GM21367 (cell line): ENCODE data around the gene GSTT2.
A peak's percentile ranks its signal among the peaks of the same experiment; 100 is the strongest.
"Not testable (repeated sequence)": the region's sequence is repeated elsewhere in the genome, so short reads cannot be mapped to it uniquely, and the experiment has no call there.

ENCODE experiments used
- ATAC-seq: cut with Tn5 transposase; IDR thresholded peaks from one replicate; pipeline ENCODE4 v1.9.1; 2021; ENCODE audit not compliant: unreplicated experiment

GSTT2 gene

DNA sequence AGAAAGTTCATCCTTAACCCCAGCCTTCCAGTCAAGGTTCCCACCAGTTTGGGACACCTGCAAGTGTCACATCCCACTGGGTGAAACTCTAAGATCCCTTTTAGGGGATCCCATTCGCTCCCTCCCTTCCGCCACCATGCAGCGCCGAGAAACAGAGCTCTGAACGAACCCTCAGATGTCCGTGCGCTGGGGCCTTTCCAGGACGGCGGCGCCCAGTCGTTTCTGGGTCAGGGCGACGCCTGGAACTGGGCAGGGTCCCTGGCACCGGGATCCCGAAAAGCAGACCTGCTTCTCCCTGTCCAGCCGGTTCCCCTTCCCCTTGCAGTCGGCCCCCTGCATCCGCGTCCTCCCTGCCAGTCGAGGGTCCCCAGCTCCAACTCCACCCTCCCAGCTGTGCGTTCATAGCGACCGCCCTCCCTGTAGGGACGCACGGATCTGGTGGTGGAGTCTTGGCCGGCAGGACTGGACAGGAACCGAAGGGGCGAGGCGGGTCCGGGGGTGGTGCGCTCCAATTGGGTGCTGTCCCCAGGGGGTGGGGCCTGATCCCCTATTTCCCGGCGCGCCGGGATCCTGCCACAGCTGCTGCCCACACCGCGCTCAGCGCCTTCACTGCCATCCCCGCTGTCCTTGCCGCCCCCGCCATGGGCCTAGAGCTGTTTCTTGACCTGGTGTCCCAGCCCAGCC is at the start of gene GSTT2:
GSTT2 (plus strand) TSS at position 578 of the 684 bp plus-strand sequence.
- ATAC-seq = not testable (repeated sequence)

DNA sequence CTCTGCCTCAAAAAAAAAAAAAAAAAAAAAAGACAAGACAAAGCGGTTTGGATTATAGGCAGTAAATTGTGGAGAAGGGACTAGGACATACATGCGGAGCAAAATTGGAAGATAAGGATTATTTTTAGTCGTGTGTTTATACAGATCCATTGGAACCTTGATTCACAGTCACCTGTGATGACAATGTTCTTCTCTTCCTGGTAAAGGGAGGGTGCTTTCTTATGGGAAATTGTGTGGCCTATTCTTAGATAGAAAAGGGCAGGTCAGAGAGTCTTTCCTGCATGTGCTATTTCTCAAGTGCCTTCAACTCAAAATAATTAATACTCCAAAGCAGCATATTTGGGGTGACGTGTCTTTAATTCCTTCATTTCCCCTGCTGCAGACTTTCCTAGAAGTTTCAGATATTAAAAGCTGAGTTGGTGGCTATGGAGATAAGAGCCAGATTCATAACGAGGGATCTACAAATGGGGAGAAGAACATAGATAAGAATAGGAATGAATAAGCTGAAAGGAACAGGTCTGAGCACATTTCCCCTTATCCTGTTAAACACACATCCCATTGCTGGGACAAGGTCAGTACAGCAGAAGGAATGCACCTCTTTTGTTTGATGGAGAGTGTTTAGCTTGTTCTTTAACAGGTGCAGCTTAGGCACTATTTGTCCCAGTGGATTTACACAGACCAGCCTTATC is 41.5 kb upstream of the GSTT2 start:
- no peak for ATAC-seq

DNA sequence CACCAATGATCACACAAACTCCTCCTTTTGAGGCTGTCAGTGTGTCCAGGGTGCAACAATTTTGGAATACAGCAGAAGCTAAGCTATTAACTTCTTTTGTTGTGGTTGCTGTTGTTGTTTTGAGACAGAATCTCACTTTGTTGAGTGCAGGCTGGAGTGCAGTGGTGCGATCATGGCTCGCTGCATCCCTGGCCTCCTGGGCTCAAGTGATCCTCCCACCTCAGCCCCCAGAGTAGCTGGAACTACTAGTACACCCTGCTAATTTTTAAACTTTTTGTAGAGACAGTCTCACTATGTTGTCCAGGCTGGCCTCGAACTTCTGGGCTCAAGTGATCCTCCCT is 40.9 kb upstream of the GSTT2 start:
- no peak for ATAC-seq

DNA sequence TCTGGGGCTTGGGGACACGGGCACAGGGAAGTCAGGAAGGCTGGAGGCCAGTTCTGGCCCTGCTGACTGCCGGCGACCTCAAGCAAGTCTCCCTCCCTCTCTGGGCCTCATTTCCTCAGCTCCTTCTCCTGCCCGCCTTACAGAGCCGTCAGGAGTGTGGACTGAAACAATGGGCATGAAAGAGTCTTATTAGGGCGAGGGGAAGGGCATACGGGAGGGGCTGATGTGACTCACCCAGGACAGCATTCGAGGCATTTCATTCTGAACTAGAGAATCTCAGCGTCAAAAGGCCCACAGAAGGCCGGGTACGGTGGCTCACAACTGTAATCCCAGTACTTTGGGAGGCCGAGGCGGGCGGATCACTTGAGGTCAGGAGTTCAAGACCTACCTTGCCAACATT is 39.8 kb upstream of the GSTT2 start:
- ATAC-seq = not testable (repeated sequence)

DNA sequence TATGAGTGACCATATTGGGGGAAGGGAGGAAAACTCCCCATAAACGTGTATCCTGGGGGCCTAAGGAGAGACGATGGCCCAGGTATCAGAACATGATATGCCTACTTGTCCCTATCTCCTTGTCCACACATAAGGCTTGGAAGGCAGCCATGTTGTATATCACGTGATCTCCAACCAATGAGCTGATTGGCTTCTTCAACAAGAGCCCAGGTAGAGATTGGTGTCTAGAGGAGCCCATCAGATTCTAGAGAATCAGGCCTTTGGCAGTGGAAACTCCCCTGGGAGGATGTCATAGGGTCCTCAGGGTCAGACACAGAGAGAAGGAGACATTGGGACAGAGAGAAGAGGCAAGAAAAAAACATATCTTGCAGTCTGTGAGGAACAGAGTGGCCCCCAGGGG is 32.5 kb upstream of the GSTT2 start:
- not testable (repeated sequence) for ATAC-seq

DNA sequence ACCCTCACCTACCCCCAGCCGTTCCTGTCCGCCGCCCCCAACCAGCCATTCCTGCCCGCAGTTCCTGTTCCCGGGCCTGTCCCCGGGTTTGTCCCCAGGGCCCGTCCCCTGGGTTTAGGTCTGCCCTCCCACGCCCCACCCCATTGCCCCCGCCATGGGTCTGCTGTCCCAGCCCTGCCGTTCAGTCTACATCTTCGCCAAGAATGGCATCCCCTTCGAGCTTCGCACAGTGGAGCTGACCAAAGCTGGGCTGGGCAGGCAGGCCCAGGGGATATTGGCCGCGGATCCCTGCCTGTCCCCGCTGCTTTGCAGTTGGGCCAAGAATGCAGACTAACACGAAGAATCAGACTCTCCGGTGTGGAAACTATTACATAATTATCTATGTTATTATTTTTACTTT is 30.2 kb upstream of the GSTT2 start:
- ATAC-seq = not testable (repeated sequence)

DNA sequence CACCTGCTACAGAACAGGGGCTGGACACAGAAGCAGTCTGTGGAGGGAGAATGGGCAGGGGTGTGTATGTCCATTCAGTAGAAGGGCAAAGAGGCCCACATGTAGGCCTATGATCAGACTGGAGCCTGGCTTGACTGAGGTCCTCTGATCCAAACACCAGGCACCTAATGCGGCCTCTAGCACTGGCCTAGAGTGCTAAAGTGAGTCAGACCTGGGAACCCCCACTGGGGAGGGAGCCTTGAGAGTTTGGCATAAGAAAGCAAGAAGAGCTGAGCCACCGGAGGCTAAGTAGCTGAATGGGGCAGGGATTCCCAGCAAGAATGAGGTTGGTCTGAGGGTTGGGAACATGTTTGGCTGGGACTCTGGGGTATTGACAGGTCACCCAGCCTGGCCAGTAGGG is 28.6 kb upstream of the GSTT2 start:
- ATAC-seq = not testable (repeated sequence)

DNA sequence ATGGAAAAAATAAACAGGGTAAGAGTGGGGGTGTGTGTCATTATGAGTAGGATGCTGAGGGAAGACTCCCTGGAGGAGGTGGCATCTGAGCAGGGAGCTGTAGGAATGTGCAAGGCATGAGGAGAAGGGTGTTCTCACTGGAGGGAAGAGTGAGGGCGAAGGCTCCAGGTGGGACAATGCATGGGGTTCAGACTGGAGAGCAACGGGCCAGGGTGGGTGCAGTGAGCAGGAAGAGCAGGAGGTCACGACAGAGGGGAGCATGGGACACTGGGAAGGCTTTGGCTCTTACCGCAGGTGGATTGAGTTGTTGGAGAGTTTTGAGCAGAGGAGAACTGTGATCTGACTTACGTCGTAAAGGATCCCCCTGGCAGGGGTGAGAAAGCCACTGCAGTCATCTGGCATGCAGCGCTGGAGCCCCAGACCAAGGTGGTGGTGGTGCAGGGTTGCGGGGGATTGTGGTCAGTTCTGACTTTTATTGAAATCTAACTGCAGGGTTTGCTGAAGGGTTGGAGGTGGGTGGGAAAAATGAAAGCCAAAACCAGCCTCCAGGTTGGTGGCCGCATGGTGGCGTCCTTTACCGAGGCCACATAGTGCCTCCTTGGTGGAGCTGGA is 27.0 kb upstream of the GSTT2 start:
- ATAC-seq = not testable (repeated sequence)

DNA sequence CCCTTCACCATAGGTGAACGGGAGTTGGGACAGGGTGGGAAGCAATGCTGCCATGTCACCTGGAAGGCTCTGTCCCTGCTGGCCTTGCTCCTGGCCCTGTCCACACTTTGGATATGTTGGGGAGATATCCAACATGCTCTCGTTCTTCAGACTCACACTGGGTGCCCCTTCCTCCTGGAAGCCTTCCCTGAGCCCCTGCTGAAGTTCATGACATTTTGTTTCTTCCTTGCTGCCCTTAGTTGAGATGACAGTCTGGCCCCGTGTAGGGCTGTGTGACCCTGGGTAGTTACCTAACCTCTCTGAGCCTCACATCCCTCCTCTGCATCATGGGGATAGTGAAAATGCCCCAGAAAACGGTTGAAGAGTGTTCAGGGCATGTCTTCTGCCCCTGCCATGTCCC is 26.4 kb upstream of the GSTT2 start:
- not testable (repeated sequence) for ATAC-seq

DNA sequence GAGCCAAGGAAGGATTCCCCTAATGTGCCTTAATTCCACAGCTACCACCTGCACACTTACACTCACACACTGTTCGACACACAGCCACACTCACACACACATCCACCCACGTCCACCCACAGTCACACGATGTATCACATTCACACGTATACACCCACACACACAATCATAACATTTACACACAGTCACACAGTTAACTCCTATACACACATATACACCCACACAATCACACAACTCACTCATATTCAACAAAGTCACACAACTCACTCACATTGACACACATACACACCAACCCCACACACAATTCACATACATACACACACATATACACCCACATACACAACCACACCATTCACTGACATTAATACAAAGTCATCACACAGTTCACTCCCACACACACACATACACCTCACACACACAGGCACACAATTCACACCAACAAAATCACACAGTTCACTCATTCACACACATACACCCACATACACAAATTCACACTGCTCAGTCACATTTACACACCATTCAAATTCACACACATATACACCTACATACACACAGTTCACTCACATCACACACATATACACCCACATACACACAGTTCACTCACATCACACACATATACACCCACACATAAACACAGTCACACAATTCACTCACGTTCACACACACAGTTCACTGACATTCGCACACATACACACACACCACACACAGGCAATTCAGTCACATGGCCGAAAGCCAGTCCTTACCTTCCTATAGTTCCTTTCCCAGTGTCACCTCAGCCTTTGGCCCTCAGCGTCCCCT is 25.5 kb upstream of the GSTT2 start:
- not testable (repeated sequence) for ATAC-seq

DNA sequence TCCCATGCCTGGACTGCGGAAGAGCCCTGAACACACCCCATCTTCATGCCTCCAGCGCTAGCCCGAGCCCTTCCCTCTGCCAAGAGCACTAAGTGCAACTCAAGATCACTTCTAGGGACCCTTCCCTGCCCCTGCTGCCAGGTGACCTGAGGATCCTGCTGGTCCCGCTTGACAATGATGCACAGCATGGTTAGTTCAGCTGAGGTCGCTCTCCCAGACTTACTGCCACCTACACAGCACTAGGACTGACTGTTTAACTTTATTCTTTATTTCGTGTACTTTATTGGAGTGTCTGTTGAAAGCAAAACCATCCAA is 25.0 kb upstream of the GSTT2 start:
- not testable (repeated sequence) for ATAC-seq

DNA sequence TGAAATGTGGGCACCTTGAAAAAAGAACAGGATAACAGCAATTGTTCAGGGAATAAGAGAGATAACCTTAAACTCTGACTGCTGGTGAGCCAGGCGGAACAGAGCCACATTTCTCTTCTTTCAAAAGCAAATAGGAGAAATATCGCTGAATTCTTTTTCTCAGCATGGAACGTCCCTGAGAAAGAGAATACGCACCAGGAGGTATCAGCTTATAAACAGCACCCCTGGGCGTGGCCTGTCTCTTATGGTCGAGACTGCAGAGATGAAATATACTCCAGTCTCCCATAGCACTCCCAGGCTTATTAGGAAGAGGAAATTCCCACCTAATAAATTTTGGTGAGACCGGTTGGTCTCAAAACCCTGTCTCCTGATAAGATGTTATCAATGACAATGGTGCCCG is 24.0 kb upstream of the GSTT2 start:
- ATAC-seq = not testable (repeated sequence)

DNA sequence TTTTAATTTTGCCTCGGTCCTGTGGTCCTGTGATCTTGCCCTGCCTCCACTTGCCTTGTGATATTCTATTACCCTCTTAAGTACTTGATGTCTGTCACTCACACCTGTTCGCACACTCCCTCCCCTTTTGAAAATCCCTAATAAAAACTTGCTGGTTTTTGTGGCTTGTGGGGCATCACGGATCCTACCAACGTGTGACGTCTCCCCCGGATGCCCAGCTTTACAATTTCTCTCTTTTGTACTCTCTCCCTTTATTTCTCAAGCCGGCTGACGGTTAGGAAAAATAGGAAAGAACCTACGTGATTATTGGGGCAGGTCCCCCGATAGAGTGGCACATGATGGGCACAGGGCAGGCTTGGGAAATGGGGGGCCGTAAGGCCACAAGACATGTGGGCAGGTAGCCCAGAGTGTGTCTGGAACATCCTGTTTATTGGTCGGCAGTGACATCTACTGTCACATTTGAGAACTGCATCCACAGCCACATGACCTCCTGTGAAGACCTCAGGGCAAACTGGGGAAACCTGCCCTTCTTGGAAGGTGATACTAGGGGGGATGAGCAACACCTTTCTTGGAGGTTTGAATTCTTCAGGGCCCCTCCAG is 23.5 kb upstream of the GSTT2 start:
- ATAC-seq = not testable (repeated sequence)

DNA sequence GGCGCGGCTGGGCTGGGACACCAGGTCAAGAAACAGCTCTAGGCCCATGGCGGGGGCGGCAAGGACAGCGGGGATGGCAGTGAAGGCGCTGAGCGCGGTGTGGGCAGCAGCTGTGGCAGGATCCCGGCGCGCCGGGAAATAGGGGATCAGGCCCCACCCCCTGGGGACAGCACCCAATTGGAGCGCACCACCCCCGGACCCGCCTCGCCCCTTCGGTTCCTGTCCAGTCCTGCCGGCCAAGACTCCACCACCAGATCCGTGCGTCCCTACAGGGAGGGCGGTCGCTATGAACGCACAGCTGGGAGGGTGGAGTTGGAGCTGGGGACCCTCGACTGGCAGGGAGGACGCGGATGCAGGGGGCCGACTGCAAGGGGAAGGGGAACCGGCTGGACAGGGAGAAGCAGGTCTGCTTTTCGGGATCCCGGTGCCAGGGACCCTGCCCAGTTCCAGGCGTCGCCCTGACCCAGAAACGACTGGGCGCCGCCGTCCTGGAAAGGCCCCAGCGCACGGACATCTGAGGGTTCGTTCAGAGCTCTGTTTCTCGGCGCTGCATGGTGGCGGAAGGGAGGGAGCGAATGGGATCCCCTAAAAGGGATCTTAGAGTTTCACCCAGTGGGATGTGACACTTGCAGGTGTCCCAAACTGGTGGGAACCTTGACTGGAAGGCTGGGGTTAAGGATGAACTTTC is 18.7 kb upstream of the GSTT2 start, which contains the start of gene GSTT2B:
GSTT2B (minus strand) TSS at position 112 of the 688 bp plus-strand sequence; CDS start at position 48, 64 bp downstream.
- ATAC-seq = not testable (repeated sequence)

DNA sequence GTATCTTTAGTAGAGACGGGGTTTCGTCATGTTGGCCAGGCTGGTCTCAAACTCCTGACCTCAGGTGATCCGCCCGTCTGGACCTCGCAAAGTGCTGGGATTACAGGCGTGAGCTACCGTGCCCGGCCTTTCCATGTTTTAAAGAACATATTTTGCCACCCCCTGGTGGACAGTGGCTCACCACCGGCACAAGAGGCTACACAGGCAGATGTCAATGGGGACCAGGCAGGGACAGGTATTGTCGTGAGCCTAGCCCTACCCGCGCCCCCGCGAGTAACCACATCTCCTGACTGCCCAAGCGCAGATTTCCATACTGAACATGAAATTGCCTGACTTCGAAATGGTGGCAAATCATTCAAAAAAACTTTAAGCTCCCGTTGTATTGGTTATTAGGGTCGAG is 13.8 kb upstream of the GSTT2 start:
- ATAC-seq = not testable (repeated sequence)

DNA sequence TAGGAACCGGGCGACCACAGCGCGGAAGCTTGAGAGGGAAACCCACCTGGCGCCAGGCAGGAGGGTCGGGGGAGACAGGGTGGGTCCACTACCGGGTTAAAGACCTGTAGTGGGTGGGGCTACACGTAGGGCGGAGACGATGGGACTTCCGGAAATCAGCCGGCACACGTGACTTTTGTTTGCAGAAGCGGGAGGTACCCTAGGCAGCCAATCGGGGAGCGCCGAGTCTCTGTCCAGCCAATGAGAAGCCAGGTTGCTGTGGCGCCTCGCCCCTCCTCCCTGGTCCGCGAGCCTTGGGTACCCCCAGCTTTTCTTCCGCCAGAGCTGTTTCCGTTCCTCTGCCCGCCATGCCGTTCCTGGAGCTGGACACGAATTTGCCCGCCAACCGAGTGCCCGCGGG is 13.4 kb upstream of the GSTT2 start, which contains the start of gene DDTL:
DDTL (plus strand) TSS at position 321 of the 400 bp plus-strand sequence; CDS start at position 348, 27 bp downstream.
- peak; percentile 84 for ATAC-seq

DNA sequence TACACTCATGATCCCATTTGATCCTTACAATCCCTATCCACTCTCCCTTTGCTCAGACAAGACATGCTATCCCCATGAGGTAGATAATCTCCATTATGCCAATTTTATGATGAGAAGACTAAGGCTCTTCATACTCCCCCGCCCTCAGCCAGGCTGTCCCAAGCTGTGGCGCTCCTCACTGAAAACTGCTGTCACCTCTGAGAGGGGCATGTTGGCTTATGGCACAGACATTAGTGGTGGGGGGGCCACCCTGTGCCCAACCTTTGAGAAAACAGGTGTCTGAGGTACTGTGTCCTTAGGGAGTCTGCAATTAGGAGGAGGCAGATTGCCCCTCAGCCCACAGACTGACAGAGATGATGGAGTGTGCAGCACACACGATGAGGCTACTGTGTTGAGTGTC is 10.9 kb upstream of the GSTT2 start:
- no peak for ATAC-seq

DNA sequence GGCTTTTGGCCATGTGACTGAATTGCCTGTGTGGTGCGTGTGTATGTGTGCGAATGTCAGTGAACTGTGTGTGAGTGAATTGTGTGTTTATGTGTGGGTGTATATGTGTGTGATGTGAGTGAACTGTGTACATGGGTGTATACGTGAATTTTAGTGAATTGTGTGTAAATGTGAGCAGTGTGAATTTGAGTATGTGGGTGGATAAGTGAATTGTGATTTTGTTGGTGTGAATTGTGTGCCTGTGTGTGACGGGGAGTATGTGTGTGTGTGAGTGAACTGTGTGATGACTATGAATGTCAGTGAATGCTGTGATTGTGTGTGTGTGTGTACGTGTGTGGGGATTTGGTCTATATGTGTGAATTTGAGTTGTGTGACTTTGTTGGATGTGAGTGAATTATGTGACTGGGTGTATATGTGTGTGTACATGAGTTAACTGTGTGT is 9.7 kb upstream of the GSTT2 start:
- no peak for ATAC-seq

DNA sequence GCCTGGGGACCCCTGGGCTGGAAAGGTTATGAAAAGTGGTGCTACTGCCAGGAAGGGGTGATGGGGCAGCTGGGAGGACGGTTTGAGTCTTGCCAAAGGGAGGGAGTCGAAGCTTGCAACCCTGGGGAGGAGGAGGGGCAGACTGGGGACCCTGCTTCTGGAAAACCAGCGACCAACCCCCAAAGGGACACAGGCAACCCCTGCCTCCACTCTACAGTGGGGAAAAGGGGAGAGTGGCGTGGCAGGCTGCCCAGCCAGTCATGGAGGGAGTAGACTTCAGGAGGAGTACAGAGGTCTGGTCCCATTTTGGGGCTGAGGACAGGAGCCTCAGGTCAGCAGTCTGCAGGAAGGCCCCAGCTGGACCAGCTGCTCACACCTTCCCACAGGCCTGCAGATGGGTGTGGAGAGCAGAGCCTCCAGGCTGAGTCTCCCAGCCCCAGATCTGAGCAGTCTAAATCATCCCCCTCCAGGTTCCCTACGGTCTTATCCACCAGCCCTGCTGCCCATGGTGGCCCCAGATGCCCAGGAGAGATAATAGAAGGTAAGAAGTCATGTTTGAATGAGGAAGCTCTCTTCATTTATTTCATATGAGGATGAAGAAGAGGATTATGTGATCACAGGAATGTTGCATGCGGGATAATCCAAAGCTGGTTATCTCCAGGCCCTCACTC is 9.0 kb upstream of the GSTT2 start:
- no peak for ATAC-seq

DNA sequence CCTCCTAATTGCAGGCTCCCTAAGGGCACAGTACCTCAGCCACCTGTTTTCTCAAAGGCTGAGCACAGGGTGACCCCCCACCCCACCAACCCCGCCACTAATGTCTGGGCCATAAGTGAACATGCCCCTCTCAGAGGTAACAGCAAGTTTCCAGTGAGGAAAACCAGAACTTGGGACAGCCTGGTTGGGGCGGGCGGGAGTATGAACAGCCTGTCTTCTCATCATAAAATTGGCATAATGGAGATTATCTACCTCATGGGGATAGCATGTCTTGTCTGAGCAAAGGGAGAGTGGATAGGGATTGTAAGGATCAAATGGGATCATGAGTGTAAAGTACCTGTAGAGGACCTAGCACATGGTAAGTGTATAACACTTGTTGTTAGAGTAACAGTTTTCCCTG is 8.0 kb upstream of the GSTT2 start:
- ATAC-seq = not testable (repeated sequence)
